Gastrocnemius medialis (tissue), 4 donors: ENCODE results near the gene G6PC2.

Source experiments
- POLR2A ChIP-seq, 2 donors: fragments of 450-650 bp; IDR thresholded peaks; one replicate each; pipeline ENCODE4 v1.6.1; 2017; ENCODE audit warnings: antibody characterized with exemption in 2 of 2, mild to moderate bottlenecking in 2 of 2, moderate library complexity in 2 of 2
- TF ChIP-seq, protein P1 (sequence below), 5 experiments: fragments of 450-650 bp in 3 of 5; fragments of 200-600 bp in 2 of 5; sonication (generic) in 2 of 5; IDR thresholded peaks in 4 of 5; conservative IDR thresholded peaks in 1 of 5; 1 replicate in 4 of 5; 2 replicates in 1 of 5; pipeline ENCODE4 v1.5.1; 2016 to 2019; ENCODE audit warnings: antibody characterized with exemption in 5 of 5, mild to moderate bottlenecking in 3 of 5, moderate library complexity in 3 of 5

DNA sequence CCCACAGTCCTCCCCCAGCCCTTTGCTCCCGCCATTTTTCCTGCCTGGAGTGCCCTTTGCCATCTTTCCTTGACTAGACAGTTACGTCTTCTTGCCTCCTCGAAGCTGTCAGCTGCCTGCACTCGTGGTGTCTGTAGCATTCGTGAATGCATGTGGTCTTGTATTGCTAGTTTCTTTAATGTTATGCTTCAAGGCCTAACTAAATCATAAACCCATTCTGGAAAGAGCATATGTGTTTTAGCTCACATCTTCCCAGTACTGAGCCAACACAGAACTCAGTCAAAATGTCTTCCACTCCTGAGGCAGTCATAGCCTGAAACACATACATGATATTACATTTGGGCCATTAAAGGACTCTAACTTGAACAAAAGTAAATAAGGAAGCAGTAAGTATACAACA, 46.4 kb upstream of the G6PC2 start:
- TF ChIP-seq, protein P1, sequence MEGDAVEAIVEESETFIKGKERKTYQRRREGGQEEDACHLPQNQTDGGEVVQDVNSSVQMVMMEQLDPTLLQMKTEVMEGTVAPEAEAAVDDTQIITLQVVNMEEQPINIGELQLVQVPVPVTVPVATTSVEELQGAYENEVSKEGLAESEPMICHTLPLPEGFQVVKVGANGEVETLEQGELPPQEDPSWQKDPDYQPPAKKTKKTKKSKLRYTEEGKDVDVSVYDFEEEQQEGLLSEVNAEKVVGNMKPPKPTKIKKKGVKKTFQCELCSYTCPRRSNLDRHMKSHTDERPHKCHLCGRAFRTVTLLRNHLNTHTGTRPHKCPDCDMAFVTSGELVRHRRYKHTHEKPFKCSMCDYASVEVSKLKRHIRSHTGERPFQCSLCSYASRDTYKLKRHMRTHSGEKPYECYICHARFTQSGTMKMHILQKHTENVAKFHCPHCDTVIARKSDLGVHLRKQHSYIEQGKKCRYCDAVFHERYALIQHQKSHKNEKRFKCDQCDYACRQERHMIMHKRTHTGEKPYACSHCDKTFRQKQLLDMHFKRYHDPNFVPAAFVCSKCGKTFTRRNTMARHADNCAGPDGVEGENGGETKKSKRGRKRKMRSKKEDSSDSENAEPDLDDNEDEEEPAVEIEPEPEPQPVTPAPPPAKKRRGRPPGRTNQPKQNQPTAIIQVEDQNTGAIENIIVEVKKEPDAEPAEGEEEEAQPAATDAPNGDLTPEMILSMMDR (IDR thresholded peaks at IDR 0.05 in 4 of 5, conservative IDR thresholded peaks at IDR 0.05 in 1 of 5), result no peak
- TF ChIP-seq POLR2A (IDR thresholded peaks at IDR 0.05), result no peak
